HepG2 (cell line): Measurements from ENCODE around the gene PNPLA1. TPM values are rescaled to one million over a fixed set of nuclear protein-coding genes. Genes with fewer than 3 reads are reported as not detected.

Experiments
- FOXA3 ChIP-seq: IDR thresholded peaks from 2 replicates; pipeline ENCODE4 v1.6.1; 2016; ENCODE audit warnings: missing genetic modification reagents, missing compliant biosample characterization
- KAT2B ChIP-seq: fragments of 150-350 bp; IDR thresholded peaks from 2 replicates; pipeline ENCODE4 v1.6.1; 2014; ENCODE audit warnings: low read depth, low read length, borderline replicate concordance
- KAT8 ChIP-seq: IDR thresholded peaks from 2 replicates; pipeline ENCODE4 v1.6.1; 2016; ENCODE audit warnings: missing genetic modification reagents, missing compliant biosample characterization
- MXI1 ChIP-seq: IDR thresholded peaks from 3 replicates; pipeline ENCODE4 v1.6.1; 2012; ENCODE audit warnings: low read depth, low read length, inconsistent platforms, borderline replicate concordance
- PHF21A ChIP-seq: sonication (generic); formaldehyde crosslinking; IDR thresholded peaks from 2 replicates; pipeline ENCODE4 v1.5.0; 2020; ENCODE audit warnings: mild to moderate bottlenecking, missing genetic modification reagents
- RAD51 ChIP-seq: fragments of 450-650 bp; IDR thresholded peaks from 2 replicates; pipeline ENCODE4 v1.6.1; 2016; ENCODE audit warnings: borderline replicate concordance
- SYNCRIP ChIP-seq: fragments of 200-400 bp; formaldehyde crosslinking; IDR thresholded peaks from 2 replicates; pipeline ENCODE4 v1.6.1; 2018; ENCODE audit warnings: mild to moderate bottlenecking, low read depth, low read length; ENCODE audit not compliant: insufficient read depth
- TBX2 ChIP-seq: sonication (generic); formaldehyde crosslinking; IDR thresholded peaks from 2 replicates; pipeline ENCODE4 v1.5.0; 2020; ENCODE audit warnings: missing genetic modification reagents, mild to moderate bottlenecking, borderline replicate concordance
- ZFY ChIP-seq: sonication (generic); formaldehyde crosslinking; IDR thresholded peaks from 2 replicates; pipeline ENCODE4 v1.4.0; 2020; ENCODE audit warnings: missing genetic modification reagents
- ZNF530 ChIP-seq: sonication (generic); formaldehyde crosslinking; IDR thresholded peaks from 2 replicates; pipeline ENCODE4 v1.5.0; 2020; ENCODE audit warnings: low read depth, mild to moderate bottlenecking, missing genetic modification reagents
- polyA plus RNA-seq, 8 experiments: library from polyadenylated mRNA; depleted of rRNA in 3 of 8; stranded (reverse) in 7 of 8; unstranded in 1 of 8; fragments of >200 nt; fragmentation: Illumina TruSeq in 4 of 8; extraction: Trizol in 4 of 8; gene quantifications; 2 replicates each; pipeline versions ENCODE4 v1.2.1 to v1.2.3, GENCODE V29; 2011 to 2016; ENCODE audit warnings: low read depth in 4 of 8, missing spikeins in 1 of 8, mixed read lengths in 1 of 8; ENCODE audit not compliant: insufficient read depth in 1 of 8
- total RNA-seq, 5 experiments: library from RNA; depleted of rRNA; stranded (reverse); fragments of >200 nt; fragmentation: Illumina TruSeq; extraction: Trizol; gene quantifications; 2 replicates each; pipeline ENCODE4 v1.2.3, GENCODE V29; 2016; ENCODE audit warnings: low read depth in 1 of 5
- TF ChIP-seq, protein P1 (sequence below): IDR thresholded peaks from 2 replicates; pipeline ENCODE4 v1.6.1; 2016; ENCODE audit warnings: low read depth, borderline replicate concordance
- TF ChIP-seq, protein P2 (sequence below): sonication (generic); formaldehyde crosslinking; IDR thresholded peaks from 2 replicates; pipeline ENCODE4 v1.4.0; 2020; ENCODE audit warnings: missing genetic modification reagents, borderline replicate concordance
- TF ChIP-seq, protein P3 (sequence below): sonication (generic); formaldehyde crosslinking; IDR thresholded peaks from 2 replicates; pipeline ENCODE4 v1.8.0; 2023; ENCODE audit warnings: mild to moderate bottlenecking, missing genetic modification reagents
- TF ChIP-seq, protein P4 (sequence below), 2 experiments: IDR thresholded peaks; 2 replicates each; pipeline ENCODE4 v1.6.1; 2011 to 2012; ENCODE audit warnings: low read length in 2 of 2, borderline replicate concordance in 1 of 2, low read depth in 1 of 2, mild to moderate bottlenecking in 1 of 2, moderate library complexity in 1 of 2
- TF ChIP-seq, protein P5 (sequence below): sonication (generic); formaldehyde crosslinking; IDR thresholded peaks from 2 replicates; pipeline ENCODE4 v1.4.0; 2020; ENCODE audit warnings: missing genetic modification reagents, mild to moderate bottlenecking, borderline replicate concordance

The PNPLA1 gene
- total and polyA plus RNA-seq, 2 of the 13 experiments (the other 11 are each of a cell fraction or from before 2014, with no cell fraction given): not detected

DNA sequence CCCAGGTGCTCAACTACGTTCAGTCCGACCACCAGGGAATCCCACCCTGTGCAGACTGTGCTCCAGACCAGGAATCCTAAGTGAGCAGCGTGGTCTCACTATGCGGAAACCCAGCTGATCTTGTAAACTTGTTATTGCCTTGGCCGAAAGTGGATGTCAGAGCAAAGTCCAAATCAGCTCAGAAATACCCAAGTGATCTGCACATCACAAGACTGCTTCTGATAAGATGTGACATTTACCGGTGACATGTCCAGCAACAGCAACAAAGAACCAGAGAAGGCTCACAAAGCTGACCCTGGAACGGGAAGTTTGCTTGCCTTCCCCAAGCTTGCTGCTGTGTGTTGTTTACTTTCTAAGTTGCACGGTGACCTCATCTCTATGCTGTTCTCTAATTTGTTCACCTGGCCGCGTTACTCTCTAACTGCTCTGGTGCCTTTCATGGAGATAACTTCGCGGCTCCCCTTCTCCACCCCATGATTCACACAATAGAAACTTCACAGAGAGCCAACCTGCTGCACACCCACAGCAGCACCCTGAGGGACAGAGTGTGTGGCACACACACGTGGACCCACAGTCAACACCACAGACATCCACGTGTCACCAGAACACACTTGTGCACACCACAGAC, 65.1 kb downstream of the PNPLA1 start (continued):
- TF ChIP-seq FOXA3 (CRISPR knock-in tag) (peak; percentile 84), PHF21A (CRISPR knock-in tag) (no peak), ZFY (CRISPR knock-in tag) (no peak), RAD51 (no peak), TBX2 (CRISPR knock-in tag) (0 out of 2 replicates have a peak, but pooled peaks have one; percentile 22), MXI1 (no peak), SYNCRIP (no peak), KAT8 (CRISPR knock-in tag) (0 out of 2 replicates have a peak, but pooled peaks have one; percentile 34), KAT2B (no peak), ZNF530 (CRISPR knock-in tag) (no peak)
- TF ChIP-seq, protein P1, sequence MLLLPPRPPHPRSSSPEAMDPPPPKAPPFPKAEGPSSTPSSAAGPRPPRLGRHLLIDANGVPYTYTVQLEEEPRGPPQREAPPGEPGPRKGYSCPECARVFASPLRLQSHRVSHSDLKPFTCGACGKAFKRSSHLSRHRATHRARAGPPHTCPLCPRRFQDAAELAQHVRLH: 0 out of 2 replicates have a peak, but pooled peaks have one; percentile 19
- TF ChIP-seq, protein P2, sequence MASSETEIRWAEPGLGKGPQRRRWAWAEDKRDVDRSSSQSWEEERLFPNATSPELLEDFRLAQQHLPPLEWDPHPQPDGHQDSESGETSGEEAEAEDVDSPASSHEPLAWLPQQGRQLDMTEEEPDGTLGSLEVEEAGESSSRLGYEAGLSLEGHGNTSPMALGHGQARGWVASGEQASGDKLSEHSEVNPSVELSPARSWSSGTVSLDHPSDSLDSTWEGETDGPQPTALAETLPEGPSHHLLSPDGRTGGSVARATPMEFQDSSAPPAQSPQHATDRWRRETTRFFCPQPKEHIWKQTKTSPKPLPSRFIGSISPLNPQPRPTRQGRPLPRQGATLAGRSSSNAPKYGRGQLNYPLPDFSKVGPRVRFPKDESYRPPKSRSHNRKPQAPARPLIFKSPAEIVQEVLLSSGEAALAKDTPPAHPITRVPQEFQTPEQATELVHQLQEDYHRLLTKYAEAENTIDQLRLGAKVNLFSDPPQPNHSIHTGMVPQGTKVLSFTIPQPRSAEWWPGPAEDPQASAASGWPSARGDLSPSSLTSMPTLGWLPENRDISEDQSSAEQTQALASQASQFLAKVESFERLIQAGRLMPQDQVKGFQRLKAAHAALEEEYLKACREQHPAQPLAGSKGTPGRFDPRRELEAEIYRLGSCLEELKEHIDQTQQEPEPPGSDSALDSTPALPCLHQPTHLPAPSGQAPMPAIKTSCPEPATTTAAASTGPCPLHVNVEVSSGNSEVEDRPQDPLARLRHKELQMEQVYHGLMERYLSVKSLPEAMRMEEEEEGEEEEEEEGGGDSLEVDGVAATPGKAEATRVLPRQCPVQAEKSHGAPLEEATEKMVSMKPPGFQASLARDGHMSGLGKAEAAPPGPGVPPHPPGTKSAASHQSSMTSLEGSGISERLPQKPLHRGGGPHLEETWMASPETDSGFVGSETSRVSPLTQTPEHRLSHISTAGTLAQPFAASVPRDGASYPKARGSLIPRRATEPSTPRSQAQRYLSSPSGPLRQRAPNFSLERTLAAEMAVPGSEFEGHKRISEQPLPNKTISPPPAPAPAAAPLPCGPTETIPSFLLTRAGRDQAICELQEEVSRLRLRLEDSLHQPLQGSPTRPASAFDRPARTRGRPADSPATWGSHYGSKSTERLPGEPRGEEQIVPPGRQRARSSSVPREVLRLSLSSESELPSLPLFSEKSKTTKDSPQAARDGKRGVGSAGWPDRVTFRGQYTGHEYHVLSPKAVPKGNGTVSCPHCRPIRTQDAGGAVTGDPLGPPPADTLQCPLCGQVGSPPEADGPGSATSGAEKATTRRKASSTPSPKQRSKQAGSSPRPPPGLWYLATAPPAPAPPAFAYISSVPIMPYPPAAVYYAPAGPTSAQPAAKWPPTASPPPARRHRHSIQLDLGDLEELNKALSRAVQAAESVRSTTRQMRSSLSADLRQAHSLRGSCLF: no peak
- TF ChIP-seq, protein P3, sequence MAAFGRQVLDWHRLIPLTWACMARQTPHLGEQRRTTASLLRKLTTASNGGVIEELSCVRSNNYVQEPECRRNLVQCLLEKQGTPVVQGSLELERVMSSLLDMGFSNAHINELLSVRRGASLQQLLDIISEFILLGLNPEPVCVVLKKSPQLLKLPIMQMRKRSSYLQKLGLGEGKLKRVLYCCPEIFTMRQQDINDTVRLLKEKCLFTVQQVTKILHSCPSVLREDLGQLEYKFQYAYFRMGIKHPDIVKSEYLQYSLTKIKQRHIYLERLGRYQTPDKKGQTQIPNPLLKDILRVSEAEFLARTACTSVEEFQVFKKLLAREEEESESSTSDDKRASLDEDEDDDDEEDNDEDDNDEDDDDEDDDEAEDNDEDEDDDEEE: no peak
- TF ChIP-seq, protein P4, sequence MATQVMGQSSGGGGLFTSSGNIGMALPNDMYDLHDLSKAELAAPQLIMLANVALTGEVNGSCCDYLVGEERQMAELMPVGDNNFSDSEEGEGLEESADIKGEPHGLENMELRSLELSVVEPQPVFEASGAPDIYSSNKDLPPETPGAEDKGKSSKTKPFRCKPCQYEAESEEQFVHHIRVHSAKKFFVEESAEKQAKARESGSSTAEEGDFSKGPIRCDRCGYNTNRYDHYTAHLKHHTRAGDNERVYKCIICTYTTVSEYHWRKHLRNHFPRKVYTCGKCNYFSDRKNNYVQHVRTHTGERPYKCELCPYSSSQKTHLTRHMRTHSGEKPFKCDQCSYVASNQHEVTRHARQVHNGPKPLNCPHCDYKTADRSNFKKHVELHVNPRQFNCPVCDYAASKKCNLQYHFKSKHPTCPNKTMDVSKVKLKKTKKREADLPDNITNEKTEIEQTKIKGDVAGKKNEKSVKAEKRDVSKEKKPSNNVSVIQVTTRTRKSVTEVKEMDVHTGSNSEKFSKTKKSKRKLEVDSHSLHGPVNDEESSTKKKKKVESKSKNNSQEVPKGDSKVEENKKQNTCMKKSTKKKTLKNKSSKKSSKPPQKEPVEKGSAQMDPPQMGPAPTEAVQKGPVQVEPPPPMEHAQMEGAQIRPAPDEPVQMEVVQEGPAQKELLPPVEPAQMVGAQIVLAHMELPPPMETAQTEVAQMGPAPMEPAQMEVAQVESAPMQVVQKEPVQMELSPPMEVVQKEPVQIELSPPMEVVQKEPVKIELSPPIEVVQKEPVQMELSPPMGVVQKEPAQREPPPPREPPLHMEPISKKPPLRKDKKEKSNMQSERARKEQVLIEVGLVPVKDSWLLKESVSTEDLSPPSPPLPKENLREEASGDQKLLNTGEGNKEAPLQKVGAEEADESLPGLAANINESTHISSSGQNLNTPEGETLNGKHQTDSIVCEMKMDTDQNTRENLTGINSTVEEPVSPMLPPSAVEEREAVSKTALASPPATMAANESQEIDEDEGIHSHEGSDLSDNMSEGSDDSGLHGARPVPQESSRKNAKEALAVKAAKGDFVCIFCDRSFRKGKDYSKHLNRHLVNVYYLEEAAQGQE (IDR thresholded peaks at IDR 0.05; ENCODE audit: borderline replicate concordance in 1 of 2, low read depth in 1 of 2, low read length in 2 of 2): no peak
- TF ChIP-seq, protein P5, sequence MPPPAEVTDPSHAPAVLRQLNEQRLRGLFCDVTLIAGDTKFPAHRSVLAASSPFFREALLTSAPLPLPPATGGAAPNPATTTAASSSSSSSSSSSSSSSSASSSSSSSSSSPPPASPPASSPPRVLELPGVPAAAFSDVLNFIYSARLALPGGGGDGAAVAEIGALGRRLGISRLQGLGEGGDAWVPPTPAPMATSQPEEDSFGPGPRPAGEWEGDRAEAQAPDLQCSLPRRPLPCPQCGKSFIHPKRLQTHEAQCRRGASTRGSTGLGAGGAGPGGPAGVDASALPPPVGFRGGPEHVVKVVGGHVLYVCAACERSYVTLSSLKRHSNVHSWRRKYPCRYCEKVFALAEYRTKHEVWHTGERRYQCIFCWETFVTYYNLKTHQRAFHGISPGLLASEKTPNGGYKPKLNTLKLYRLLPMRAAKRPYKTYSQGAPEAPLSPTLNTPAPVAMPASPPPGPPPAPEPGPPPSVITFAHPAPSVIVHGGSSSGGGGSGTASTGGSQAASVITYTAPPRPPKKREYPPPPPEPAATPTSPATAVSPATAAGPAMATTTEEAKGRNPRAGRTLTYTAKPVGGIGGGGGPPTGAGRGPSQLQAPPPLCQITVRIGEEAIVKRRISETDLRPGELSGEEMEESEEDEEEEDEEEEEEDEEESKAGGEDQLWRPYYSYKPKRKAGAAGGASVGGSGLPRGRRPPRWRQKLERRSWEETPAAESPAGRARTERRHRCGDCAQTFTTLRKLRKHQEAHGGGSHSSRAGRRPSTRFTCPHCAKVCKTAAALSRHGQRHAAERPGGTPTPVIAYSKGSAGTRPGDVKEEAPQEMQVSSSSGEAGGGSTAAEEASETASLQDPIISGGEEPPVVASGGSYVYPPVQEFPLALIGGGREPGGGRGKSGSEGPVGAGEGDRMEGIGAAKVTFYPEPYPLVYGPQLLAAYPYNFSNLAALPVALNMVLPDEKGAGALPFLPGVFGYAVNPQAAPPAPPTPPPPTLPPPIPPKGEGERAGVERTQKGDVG (CRISPR knock-in tag): no peak
